ENCODE data around the gene RFX7. TPM values are rescaled to one million over a fixed set of nuclear protein-coding genes. Genes with fewer than 3 reads are reported as not detected.
A peak's percentile ranks its signal among the peaks of the same experiment; 100 is the strongest.

Gene RFX7
- total RNA-seq, 1 experiment from 2014 or later: 4.6 TPM

DNA sequence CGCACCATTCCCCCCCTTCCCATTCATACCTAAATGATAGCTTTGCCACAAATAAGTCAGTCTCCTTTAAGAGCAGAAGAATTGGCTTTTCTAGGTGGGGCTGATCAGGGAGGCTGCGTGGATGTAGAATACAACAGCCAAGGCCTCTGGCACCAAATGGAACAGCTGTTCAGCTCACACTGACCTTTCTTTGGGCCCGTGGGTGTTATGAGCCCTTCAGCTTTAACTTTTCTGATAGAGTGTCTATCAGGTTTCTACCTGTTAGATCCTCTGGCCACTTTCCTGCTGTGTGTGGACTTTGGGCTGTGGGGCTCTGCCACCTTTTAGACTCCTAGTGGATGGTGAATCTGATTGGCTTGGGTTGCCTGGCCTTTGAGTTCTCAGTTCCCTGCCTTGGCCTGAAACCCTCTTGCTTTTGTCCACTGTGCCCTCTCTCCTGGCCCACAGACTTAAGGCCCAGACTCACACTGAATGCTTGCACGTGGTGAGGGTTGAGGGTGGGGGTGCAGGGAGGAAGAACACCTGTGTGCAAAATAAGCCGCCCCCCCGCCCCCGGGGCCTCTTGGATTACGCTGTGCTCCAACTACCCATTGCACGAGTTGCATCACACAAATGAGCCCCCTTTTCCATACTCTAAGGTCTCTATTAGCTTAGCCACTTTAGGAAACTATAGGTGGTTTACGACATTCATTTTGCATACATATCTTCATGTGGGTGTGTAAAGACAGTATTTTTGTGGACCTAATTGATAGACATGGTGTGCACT is 1.3 kb upstream of the RFX7 start:
- no peak for DNase-seq (ENCODE audit: low read depth)

GRCh38 chr15:56244038-56244810 is 545 bp upstream of the RFX7 start:
- DNase-seq (ENCODE audit: low read depth): peak; percentile 72

GRCh38 chr15:56242576-56243162 is 1.0 kb downstream of the RFX7 start:
- no peak for DNase-seq (ENCODE audit: low read depth)

- DNase-seq (ENCODE audit: low read depth): no peak
These were observed 2.1 kb downstream of the RFX7 start for GRCh38 chr15:56241374-56242105.

- no peak for DNase-seq (ENCODE audit: low read depth)
These were observed 3.3 kb downstream of the RFX7 start for GRCh38 chr15:56240390-56240789.

- no peak for DNase-seq (ENCODE audit: low read depth)
These were observed 7.5 kb downstream of the RFX7 start for GRCh38 chr15:56236197-56236596.

DNA sequence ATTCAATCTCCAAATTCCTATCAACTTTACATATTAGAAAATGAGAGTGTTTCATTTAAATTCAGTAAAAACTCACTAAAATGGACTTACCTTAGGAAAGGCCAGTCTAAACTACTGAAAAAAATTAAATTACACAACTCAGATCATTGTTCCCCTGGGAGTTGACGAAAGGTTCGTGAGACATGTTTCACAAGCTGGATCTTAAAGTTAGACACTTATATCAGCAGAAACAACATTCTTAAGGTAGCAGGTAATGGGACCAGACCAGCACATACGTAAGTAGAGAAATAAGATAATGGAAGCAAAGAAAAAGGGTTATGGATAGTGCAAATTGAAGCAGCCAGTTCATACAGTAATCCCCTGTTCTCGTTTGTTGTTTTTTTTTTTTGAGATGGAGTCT is 8.9 kb downstream of the RFX7 start:
- DNase-seq (ENCODE audit: low read depth): no peak

GRCh38 chr15:56233549-56233948 is 10.1 kb downstream of the RFX7 start:
- DNase-seq (ENCODE audit: low read depth): no peak

DNA sequence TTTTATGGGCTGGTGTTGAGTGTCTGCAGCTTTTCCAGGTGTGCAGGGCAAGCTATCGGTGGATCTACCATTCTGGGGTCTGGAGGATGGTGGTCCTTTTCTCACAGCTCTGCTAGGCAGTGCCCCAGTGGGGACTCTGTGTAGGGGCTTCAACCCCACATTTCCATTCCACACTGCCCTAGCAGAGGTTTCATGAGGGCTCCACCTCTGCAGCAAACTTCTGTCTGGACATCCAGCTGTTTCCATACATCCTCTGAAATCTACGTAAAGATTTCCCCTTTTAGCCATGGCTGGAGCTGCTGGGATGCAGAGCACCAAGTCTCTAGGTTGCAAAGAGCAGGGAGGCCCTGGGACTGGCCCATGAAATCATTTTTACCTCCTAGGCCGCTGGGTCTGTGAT is 11.6 kb downstream of the RFX7 start:
- DNase-seq (ENCODE audit: low read depth): no peak

DNA sequence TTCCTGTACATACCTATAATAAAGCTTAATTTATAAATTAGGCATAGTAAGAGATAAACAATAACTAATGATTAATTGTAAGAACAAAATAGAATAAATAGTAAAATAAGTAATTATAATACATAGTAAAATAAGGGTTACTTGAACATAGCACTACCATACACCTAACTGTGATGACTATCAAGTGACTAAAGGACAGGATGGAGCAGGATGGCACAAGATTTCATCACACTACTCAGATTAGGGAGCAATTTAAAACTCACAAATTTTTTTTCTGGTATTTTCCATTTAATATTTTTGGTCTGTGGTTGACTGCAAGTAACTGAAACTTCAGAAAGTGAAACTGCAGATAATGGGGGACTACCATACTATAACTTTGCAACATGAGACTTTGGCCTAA is 14.8 kb downstream of the RFX7 start:
- DNase-seq (ENCODE audit: low read depth): no peak

GRCh38 chr15:56228352-56228751 is 15.3 kb downstream of the RFX7 start:
- DNase-seq (ENCODE audit: low read depth): no peak

- no peak for DNase-seq (ENCODE audit: low read depth)
These were observed 15.9 kb downstream of the RFX7 start for GRCh38 chr15:56227780-56228179.

GRCh38 chr15:56227306-56227705 is 16.4 kb downstream of the RFX7 start:
- no peak for DNase-seq (ENCODE audit: low read depth)

- no peak for DNase-seq (ENCODE audit: low read depth)
These were observed 18.2 kb downstream of the RFX7 start for GRCh38 chr15:56225520-56225919.

- DNase-seq (ENCODE audit: low read depth): no peak
These were observed 21.4 kb downstream of the RFX7 start for GRCh38 chr15:56222302-56222701.

DNA sequence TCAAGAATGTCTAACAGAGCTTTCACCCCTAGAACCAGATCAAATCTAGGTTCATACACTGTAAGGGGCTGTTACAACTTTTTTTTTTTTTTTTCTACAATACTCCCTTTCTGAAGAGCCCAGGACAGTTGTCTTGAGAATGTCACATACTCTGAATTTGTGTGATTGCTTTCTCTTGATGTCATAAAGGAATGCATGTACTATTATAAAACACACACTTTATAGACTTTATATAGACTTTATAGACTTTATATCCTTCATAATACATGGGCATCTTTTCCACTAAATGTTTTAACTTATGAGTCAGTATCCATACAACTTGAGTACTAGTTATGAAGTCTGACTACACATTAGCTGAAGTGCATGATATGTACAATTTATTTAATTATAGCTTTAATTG is 26.3 kb downstream of the RFX7 start:
- no peak for DNase-seq (ENCODE audit: low read depth)

- peak; percentile 63 for DNase-seq (ENCODE audit: low read depth)
These were observed 27.9 kb downstream of the RFX7 start for GRCh38 chr15:56215769-56216168.

GRCh38 chr15:56211960-56212550 is 31.6 kb downstream of the RFX7 start:
- DNase-seq (ENCODE audit: low read depth): no peak

GRCh38 chr15:56211064-56211463 is 32.6 kb downstream of the RFX7 start:
- no peak for DNase-seq (ENCODE audit: low read depth)

DNA sequence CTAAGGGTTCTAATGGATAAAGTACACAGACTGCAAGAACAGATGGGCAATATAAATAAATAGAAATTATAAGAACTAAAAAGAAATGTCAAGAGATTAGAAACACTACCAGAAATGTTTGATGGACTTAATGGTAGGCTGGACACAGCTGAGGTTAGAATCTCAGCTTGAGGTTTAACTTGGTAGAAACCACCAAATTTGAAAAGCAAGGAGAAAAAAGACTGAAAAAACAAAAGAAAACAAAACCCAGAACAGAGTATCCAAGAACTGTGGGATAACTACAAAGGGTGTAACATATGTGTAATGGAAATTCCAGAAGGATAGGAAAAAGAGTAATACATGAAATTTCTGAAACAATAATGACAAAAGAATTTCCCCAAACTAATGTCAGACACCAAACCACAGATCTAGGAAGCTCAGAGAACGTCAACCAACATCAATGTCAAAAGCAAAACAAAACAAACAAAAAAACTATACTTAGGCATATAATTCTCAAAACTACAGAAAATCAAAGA is 35.0 kb downstream of the RFX7 start:
- no peak for DNase-seq (ENCODE audit: low read depth)

- DNase-seq (ENCODE audit: low read depth): no peak
These were observed 35.5 kb downstream of the RFX7 start for GRCh38 chr15:56208185-56208584.

All from HT1080 (cell line).